Thyroid gland (tissue), 4 donors: ENCODE results near the gene MAFB.

Experiments
- POLR2A ChIP-seq, 2 donors: fragments of 450-650 bp; IDR thresholded peaks; one replicate each; pipeline ENCODE4 v1.6.1; 2017; ENCODE audit warnings: antibody characterized with exemption in 2 of 2, mild to moderate bottlenecking in 2 of 2, moderate library complexity in 1 of 2
- TF ChIP-seq, protein P1 (sequence below), 6 experiments: fragments of 200-600 bp in 3 of 6; fragments of 450-650 bp in 3 of 6; sonication (generic) in 3 of 6; IDR thresholded peaks; one replicate each; pipeline ENCODE4 v1.5.1; 2016 to 2019; ENCODE audit warnings: antibody characterized with exemption in 6 of 6, mild to moderate bottlenecking in 2 of 6, inconsistent platforms in 1 of 6, moderate library complexity in 1 of 6

DNA sequence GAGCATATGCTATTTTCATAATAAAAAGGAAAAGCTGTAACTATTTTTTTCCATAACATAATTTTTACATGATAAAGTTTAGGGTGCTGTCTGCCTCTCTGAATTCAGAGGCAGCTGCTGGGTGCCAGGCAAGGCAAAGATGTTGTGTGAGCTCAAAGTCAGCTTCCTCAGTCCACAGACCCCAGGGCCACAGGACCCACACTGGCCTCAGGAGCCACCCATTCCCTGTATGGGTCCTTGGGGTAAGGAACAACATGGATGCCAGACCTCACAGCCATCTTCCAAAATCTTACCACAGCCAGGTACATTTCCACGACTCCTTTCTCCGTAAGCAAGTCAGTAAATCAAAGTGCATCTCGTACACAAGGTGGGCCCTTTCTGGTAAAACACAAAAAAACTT is 16.4 kb upstream of the MAFB start:
- TF ChIP-seq POLR2A (IDR thresholded peaks at IDR 0.05) = no peak
- TF ChIP-seq, protein P1, sequence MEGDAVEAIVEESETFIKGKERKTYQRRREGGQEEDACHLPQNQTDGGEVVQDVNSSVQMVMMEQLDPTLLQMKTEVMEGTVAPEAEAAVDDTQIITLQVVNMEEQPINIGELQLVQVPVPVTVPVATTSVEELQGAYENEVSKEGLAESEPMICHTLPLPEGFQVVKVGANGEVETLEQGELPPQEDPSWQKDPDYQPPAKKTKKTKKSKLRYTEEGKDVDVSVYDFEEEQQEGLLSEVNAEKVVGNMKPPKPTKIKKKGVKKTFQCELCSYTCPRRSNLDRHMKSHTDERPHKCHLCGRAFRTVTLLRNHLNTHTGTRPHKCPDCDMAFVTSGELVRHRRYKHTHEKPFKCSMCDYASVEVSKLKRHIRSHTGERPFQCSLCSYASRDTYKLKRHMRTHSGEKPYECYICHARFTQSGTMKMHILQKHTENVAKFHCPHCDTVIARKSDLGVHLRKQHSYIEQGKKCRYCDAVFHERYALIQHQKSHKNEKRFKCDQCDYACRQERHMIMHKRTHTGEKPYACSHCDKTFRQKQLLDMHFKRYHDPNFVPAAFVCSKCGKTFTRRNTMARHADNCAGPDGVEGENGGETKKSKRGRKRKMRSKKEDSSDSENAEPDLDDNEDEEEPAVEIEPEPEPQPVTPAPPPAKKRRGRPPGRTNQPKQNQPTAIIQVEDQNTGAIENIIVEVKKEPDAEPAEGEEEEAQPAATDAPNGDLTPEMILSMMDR (IDR thresholded peaks at IDR 0.05) = no peak
